Measurements from ENCODE around the gene AFP.
A peak's percentile ranks its signal among the peaks of the same experiment; 100 is the strongest.

The AFP gene

DNA sequence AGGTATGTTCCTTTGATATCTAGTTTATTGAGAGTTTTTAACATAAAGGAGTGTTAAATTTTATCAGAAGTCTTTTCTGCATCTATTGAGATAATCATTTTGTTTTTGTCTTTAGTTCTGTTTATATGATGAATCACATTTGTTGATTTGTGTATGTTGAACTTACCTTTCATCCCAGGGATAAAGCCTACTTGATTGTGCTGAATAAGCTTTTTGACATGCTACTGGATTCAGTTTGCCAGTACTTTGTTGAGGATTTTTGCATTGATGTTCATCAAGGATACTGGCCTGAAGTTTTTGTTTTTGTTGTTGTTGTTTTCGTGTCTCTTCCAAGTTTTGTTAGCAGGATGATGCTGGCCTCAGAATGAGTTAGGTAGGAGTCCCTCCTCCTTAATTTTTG lies 34.7 kb downstream of the AFP start:
- no peak for DNase-seq

DNA sequence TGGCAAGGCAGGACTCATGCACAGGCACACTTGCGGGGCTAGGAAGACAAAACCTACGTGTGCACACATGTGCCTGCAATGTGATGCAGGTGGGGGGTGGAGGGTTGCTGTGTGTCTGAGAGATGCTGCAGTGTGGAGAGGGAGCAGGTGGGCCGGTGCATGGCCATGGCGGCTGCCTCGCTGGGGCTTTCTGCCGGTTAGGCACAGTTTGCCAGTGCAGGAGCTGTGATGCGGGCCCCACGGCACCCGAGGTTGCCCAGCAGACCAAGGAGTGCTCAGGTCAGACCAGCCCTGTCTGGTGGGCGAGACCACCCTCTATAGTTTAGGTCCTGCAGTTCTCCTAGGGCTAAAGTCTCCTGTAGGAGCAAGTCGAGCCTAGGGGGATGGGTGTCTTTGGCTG lies 41.2 kb downstream of the AFP start:
- DNase-seq: no peak

DNA sequence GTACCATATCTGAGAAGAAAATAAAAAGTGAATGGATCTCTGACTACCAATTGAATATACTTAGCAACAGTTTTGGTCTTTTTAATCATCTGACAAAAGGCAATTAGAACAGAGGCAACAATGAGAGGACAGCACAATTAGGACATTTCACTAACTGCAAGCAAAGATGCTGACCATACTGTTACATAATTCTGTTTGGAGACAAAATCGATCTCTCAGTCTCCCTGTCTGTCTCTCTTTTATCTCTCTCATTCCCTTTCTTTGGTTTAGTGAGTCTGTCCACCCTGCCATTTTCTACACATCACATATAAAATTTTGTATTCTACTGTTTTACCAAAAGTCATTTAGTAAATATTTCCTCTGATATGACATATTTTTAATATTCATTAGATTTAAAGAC lies 43.3 kb downstream of the AFP start:
- no peak for DNase-seq

DNA sequence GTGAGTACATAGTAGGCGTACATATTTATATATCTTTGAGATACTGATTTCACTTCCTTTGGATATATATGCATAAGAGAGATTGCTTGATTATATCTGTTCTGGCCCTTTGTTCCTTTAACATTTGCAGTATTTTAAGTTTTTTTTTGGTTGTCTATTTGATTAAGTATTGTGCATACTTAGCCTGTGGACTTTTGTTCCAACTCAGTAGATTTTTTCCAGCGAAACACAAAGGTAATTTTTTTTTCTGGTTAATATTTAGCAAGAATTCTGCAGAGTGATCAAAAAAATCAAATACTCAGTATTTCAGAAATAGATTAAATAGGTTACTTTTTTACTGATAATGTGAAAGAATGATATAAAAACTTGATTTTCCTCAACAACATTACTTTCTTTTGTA lies 45.3 kb downstream of the AFP start, which contains the start of gene AFM:
Gene AFM, plus strand, starts transcription at position 388 of the 400 bp plus-strand sequence. CDS start 31 bp downstream, outside the sequence.
- DNase-seq: no peak

DNA sequence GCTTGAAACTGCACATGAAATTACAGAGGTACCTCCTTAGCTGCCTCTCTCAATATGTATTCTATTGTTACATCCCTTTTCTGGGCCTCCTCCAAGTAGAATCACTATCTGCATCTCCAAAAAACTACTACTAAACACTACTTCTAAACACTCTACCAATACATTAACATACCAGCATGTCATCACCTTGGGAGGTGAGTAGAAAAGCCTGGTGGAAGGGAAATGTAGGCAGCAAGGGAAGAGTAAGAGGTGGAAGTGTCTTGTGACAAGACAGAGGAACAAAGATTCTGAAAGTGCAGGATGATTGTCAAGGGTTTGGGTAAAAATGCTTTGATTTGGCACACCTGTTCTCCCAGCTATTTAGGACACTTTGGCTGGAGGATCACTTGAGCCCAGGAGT lies 49.1 kb downstream of the AFP start:
- no peak for DNase-seq

DNA sequence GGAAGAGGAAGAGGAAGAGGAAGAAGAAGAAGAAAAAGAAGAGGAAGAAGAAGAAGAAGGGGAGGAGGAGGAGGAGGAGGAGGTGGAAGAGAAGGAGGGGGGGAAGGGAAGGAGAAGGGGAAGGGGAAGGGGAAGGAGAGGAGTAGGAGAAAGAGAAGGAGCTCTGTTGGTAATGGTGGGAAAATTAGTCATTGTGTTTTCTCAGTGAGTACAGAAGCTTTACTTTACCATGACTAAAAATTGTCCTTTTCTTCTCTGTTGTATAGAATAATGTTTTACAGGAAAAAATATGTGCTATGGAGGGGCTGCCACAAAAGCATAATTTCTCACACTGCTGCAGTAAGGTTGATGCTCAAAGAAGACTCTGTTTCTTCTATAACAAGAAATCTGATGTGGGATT lies 49.6 kb downstream of the AFP start:
- no peak for DNase-seq

DNA sequence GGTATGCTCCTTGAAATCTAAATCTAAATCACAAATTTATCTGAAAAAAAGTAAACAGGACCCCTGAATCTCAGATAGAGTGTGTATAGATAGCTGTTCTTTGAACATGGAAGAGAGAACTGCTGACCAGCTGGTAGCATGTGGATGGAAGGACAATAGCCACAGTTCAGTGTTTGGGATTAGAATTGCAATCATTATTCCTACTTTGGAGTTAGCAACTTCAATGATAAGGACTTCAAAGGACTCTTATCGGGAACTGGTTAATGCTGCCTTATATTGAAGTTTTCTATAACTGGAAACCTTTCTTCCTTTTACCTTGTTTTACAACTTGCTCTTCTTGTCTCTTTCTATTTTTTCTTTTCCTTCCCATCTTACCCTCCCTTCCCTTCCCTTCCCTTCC lies 50.5 kb downstream of the AFP start:
- DNase-seq: no peak

DNA sequence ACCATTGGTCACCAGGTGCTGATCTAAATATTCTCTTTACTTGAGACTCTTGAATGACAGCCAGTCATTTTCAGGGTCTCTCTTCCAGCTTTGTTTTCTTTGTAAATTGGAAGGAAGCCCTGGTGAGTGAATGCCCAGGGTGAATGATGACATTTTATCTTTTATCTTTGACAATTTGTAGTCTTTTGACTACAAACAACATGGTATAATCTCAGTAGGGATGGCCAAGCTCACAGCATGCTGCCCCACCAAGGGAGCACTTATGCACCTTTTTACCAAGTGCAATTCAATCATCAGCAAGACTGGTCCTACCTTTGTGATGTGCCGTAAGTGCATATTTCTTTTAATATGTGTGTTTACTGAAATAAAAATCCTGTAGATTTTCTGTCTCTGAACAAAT lies 51.2 kb downstream of the AFP start:
- peak; percentile 60 for DNase-seq

DNA sequence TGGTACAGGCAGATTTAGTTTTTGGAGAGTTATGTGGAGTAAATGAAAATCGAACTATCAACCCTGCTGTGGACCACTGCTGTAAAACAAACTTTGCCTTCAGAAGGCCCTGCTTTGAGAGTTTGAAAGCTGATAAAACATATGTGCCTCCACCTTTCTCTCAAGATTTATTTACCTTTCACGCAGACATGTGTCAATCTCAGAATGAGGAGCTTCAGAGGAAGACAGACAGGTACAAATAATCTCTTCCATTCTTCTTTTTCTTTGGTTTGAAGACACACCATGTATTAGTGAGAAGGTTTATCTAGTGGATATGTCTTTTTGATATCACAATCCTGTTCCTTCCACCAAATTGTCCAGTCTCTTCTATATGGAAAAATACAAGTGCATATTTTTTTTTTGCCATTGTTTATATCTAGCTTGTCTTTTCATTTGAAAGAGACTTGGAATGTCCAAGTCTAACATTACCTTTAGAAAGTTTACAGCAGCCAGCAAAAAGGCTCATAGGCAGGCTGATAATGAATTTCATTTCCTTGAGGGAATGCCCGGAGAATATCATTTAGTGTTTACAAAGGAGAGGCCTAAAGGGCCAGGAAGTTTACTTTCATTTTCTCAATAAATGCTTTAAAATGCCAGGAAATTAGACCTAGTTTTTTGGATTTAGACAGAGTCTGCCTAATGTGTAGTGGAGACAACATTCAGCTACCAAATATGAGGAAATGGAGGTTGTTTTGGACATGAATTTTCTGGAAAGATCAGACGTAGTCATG lies 64.2 kb downstream of the AFP start:
- no peak for DNase-seq

DNA sequence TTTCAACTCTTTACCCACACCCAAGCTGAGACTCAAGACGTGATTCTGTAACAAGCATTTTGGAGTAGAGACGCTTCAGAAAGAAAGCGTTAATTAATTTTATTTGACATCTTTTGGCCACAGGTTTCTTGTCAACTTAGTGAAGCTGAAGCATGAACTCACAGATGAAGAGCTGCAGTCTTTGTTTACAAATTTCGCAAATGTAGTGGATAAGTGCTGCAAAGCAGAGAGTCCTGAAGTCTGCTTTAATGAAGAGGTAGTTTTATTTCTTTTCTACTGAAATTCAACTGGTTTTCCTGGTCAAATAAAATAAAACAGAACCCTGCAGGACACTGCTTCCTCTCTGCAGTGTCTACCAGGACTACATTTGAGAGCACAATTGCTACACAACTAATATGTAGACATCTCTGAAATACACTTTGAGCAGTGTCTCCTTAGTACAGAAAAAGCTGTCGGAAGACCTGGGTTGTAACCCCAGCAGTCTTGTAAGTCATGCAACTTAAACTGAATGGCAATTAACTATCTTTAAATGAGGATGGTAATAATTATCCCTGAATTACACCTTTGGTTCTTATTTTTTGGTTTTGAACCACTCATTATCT lies 65.7 kb downstream of the AFP start:
- DNase-seq: no peak

DNA sequence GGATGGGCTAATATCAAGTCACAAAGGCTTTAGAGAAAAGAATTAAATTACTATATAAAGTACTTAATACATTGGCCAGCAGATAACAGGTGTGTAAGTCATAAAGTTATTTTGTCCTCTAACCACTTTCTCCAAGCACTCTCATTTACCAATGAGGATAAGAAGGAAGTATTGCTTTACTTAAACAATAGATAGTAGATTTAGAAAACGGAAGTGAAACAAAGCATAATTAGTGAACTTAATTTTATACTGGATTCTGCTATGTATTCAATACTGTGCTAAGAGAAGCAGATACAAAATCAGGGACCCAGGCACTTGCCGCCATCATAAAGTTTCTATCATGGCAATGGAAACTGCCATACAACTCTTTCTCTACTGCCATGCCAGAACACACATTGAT lies 69.5 kb downstream of the AFP start:
- no peak for DNase-seq
